PC-9 (cell line): ENCODE data around the gene MPHOSPH9. TPM values are rescaled to one million over a fixed set of nuclear protein-coding genes. Genes with fewer than 3 reads are reported as not detected.

ENCODE experiments used
- BruUV-seq: library from RNA; stranded (reverse); fragments of 400-500 nt; replicated peaks from 2 replicates; lab custom pipeline; 2021; lab: Mats Ljungman, UMichigan
- CTCF ChIA-PET: fragments of 300-600 bp; sonication (Branson Sonifier 250); formaldehyde crosslinking; loops from one replicate; lab custom pipeline; 2022; ENCODE audit warnings: antibody characterized with exemption; lab: Charles Lee
- POLR2A ChIA-PET: fragments of 300-600 bp; sonication (Branson Sonifier 250); formaldehyde crosslinking; loops from one replicate; lab custom pipeline; 2022; ENCODE audit warnings: antibody characterized with exemption; ENCODE audit not compliant: unreplicated experiment; lab: Charles Lee
- DNase-seq, 2 experiments: peaks; one replicate each; pipeline versions ENCODE4 v3.0.0 to v3.0.0-alpha.2; 2015 to 2022; ENCODE audit warnings: mixed read lengths in 1 of 2
- H2AFZ ChIP-seq: fragments of 200-600 bp; sonication (generic); 2 replicates; pipeline ENCODE4 v1.8.1; 2017; ENCODE audit warnings: antibody characterized with exemption
- H3F3A ChIP-seq: fragments of 200-600 bp; sonication (generic); 2 replicates; pipeline ENCODE4 v1.8.1; 2017; ENCODE audit warnings: antibody characterized with exemption, mild to moderate bottlenecking, low read depth; ENCODE audit not compliant: insufficient read depth
- H3K27ac ChIP-seq: fragments of 200-600 bp; sonication (generic); 2 replicates; pipeline ENCODE4 v1.6.1; 2016; ENCODE audit warnings: mixed run types
- H3K27me3 ChIP-seq: fragments of 200-600 bp; sonication (generic); 2 replicates; pipeline ENCODE4 v1.6.1; 2016; ENCODE audit warnings: low read depth, mixed run types; ENCODE audit not compliant: insufficient read depth
- H3K36me3 ChIP-seq: fragments of 200-600 bp; sonication (generic); 2 replicates; pipeline ENCODE4 v1.6.1; 2016; ENCODE audit warnings: low read depth, mixed run types
- H3K4me1 ChIP-seq: fragments of 200-600 bp; sonication (generic); replicated peaks from 2 replicates; pipeline ENCODE4 v1.6.1; 2016; ENCODE audit warnings: mixed run types; ENCODE audit not compliant: insufficient read depth
- H3K4me2 ChIP-seq: fragments of 200-600 bp; sonication (generic); 2 replicates; pipeline ENCODE4 v1.6.1; 2017; ENCODE audit warnings: mixed run types
- H3K4me3 ChIP-seq: fragments of 200-600 bp; sonication (generic); 2 replicates; pipeline ENCODE4 v1.6.1; 2016; ENCODE audit warnings: mixed run types
- H3K79me2 ChIP-seq: fragments of 200-600 bp; sonication (generic); 2 replicates; pipeline ENCODE4 v1.6.1; 2017; ENCODE audit warnings: low read depth, mixed run types
- H3K9me2 ChIP-seq: fragments of 200-600 bp; sonication (generic); 2 replicates; pipeline ENCODE4 v1.8.1; 2017; ENCODE audit warnings: mild to moderate bottlenecking; ENCODE audit not compliant: insufficient read depth
- H3K9me3 ChIP-seq: fragments of 200-600 bp; sonication (generic); 2 replicates; pipeline ENCODE4 v1.8.1; 2016; ENCODE audit warnings: low read depth; ENCODE audit not compliant: insufficient read depth
- H4K20me1 ChIP-seq: fragments of 200-600 bp; sonication (generic); 2 replicates; pipeline ENCODE4 v1.8.1; 2017; ENCODE audit not compliant: insufficient read depth
- EZH2 ChIP-seq: fragments of 200-600 bp; sonication (generic); IDR thresholded peaks from 2 replicates; pipeline ENCODE4 v1.8.0; 2017; ENCODE audit warnings: antibody characterized with exemption, low read depth
- intact Hi-C: fragments of 100-400 bp; cut with micrococcal nuclease; formaldehyde crosslinking; loops from one replicate; pipeline ENCODE4 v1.10.0; 2022; ENCODE audit not compliant: unreplicated experiment
- total RNA-seq: library from RNA; stranded (reverse); gene quantifications from 2 replicates; pipeline ENCODE4 v1.2.3, GENCODE V29; 2021
- TF ChIP-seq, protein P1 (sequence below): fragments of 200-600 bp; sonication (generic); conservative IDR thresholded peaks from 2 replicates; pipeline ENCODE4 v1.6.1; 2017; ENCODE audit warnings: mixed run types, antibody characterized with exemption, mild to moderate bottlenecking, moderate library complexity

MPHOSPH9 gene
- total RNA-seq, 1 experiment from 2014 or later, result 58.5 TPM

DNA sequence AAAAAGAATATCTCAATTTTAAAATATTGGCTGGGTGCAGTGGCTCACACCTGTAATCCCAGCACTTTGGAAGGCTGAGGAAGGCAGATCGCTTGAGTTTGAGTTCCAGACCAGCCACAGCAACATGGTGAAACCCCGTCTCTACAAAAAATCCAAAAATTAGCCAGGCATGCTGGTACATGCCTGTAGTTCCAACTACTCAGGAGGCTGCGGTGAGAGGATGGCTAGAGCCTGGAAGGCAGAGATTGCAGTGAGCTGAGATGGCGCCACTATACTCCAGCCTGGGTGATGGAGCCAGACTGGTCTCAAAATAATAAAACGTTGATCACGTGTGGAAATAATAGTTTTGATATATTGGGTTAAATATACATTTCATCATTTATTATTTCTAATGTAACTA is 6.0 kb upstream of the MPHOSPH9 start:
- TF ChIP-seq EZH2, result no peak
- TF ChIP-seq, protein P1, sequence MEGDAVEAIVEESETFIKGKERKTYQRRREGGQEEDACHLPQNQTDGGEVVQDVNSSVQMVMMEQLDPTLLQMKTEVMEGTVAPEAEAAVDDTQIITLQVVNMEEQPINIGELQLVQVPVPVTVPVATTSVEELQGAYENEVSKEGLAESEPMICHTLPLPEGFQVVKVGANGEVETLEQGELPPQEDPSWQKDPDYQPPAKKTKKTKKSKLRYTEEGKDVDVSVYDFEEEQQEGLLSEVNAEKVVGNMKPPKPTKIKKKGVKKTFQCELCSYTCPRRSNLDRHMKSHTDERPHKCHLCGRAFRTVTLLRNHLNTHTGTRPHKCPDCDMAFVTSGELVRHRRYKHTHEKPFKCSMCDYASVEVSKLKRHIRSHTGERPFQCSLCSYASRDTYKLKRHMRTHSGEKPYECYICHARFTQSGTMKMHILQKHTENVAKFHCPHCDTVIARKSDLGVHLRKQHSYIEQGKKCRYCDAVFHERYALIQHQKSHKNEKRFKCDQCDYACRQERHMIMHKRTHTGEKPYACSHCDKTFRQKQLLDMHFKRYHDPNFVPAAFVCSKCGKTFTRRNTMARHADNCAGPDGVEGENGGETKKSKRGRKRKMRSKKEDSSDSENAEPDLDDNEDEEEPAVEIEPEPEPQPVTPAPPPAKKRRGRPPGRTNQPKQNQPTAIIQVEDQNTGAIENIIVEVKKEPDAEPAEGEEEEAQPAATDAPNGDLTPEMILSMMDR, result no peak
- no TSS peak for BruUV-seq
- no peak for DNase-seq
- no peaks in the 10 kb centered on the region for H3K27me3 ChIP-seq
- H4K20me1 ChIP-seq, result no peaks in the 10 kb centered on the region; the same call in 1 of the 2 replicates
- peaks cover 14% of the 10 kb centered on the region for H3F3A ChIP-seq
- H3K27ac ChIP-seq, result no peak overlapping the region
- ChIA-PET CTCF (interaction anchor here (1.4 kb wide), 1 partner anchor 264 kb away, joined by 4 read pairs; the partner anchor contains the start of gene OGFOD2), POLR2A (interaction anchor here (1.0 kb wide), 1 partner anchor 12 kb away, joined by 4 read pairs; no protein-coding TSS in a partner anchor)
- no peaks in the 10 kb centered on the region for H3K9me3 ChIP-seq
- intact Hi-C loops, result loop anchor here (1.0 to 10.0 kb wide), 3 partner anchors 196 to 464 kb away; partner anchors contain the start of gene CCDC62
- H3K4me1 ChIP-seq, result peaks cover 17% of the 10 kb centered on the region
- H3K4me3 ChIP-seq, result no peak overlapping the region
- H3K79me2 ChIP-seq, result peaks cover 33% of the 10 kb centered on the region
- no peak overlapping the region for H2AFZ ChIP-seq
- H3K4me2 ChIP-seq, result no peak overlapping the region
- H3K36me3 ChIP-seq, result no peaks in the 10 kb centered on the region
- no peaks in the 10 kb centered on the region for H3K9me2 ChIP-seq

- Histone ChIP-seq H3K4me3 (no peak overlapping the region), H3K4me2 (no peak overlapping the region; the same call in 1 of the 2 replicates), H3K79me2 (peaks cover 39% of the 10 kb centered on the region), H2AFZ (no peak overlapping the region), H3K27me3 (no peaks in the 10 kb centered on the region), H3K4me1 (peaks cover 17% of the 10 kb centered on the region), H3K27ac (no peak overlapping the region), H3F3A (peaks cover 14% of the 10 kb centered on the region), H3K9me3 (no peaks in the 10 kb centered on the region), H3K36me3 (no peaks in the 10 kb centered on the region), H3K9me2 (no peaks in the 10 kb centered on the region), H4K20me1 (no peaks in the 10 kb centered on the region; the same call in 1 of the 2 replicates)
- ChIA-PET POLR2A (interaction anchor here (0.6 to 1.0 kb wide), 2 partner anchors 12 to 269 kb away, joined by 4 to 6 read pairs; no protein-coding TSS in a partner anchor), CTCF (interaction anchor here (0.6 to 1.7 kb wide), 12 partner anchors 12 to 600 kb away, joined by 3 to 15 read pairs (median 4); partner anchors contain the start of gene OGFOD2)
- no peak for TF ChIP-seq EZH2
- TF ChIP-seq, protein P1, result peak; percentile 2; the same call in 1 of the 2 replicates
- no peak for DNase-seq
- intact Hi-C loops, result loop anchor here (1.0 to 10.0 kb wide), 3 partner anchors 195 to 464 kb away; partner anchors contain the start of gene CCDC62
- no TSS peak for BruUV-seq
Observed at GRCh38 chr12:123238330-123238682, 5.4 kb upstream of the MPHOSPH9 start.

- Histone ChIP-seq H3K36me3 (no peaks in the 10 kb centered on the region), H3K9me3 (no peaks in the 10 kb centered on the region), H3K4me2 (no peak overlapping the region; the same call in 1 of the 2 replicates), H3F3A (peaks cover 14% of the 10 kb centered on the region), H3K4me1 (peaks cover 17% of the 10 kb centered on the region), H4K20me1 (no peaks in the 10 kb centered on the region; the same call in 1 of the 2 replicates), H2AFZ (no peak overlapping the region), H3K79me2 (peaks cover 38% of the 10 kb centered on the region), H3K27me3 (no peaks in the 10 kb centered on the region), H3K9me2 (no peaks in the 10 kb centered on the region), H3K27ac (no peak overlapping the region), H3K4me3 (no peak overlapping the region)
- POLR2A ChIA-PET, result interaction anchor here (0.6 to 1.0 kb wide), 2 partner anchors 13 to 268 kb away, joined by 4 to 6 read pairs; no protein-coding TSS in a partner anchor
- no peak for TF ChIP-seq EZH2
- TF ChIP-seq, protein P1, result peak; percentile 88
- peak; percentile 48 to 59 for DNase-seq
- intact Hi-C loops, result loop anchor here (1.0 to 10.0 kb wide), 3 partner anchors 194 to 463 kb away; partner anchors contain the start of gene CCDC62
- BruUV-seq, result no TSS peak
- CTCF ChIA-PET, result interaction anchor here (0.6 to 1.7 kb wide), 15 partner anchors 13 to 600 kb away, joined by 3 to 15 read pairs (median 4); partner anchors contain the start of gene OGFOD2
Observed at GRCh38 chr12:123237646-123238329, 4.8 kb upstream of the MPHOSPH9 start.
